Measurements from ENCODE around the gene IRX4. TPM values are rescaled to one million over a fixed set of nuclear protein-coding genes. Genes with fewer than 3 reads are reported as not detected.

The IRX4 gene
- total and polyA plus RNA-seq, 2 of the 4 experiments (the other 2 are of a cell fraction): not detected

GRCh38 chr5:1838013-1838412, 44.7 kb downstream of the IRX4 start:
- WGBS, 2 experiments (ENCODE audit: extremely low coverage in 2 of 2, insufficient read length in 1 of 2): 56% methylated on average over 4 of the region's 9 CpGs; no CpG with 5 or more reads in 1 of the 2 experiments
- intact Hi-C loops (cut with micrococcal nuclease): no loop called here
- H2BK20ac ChIP-seq (ENCODE audit: low read depth, low read length): no peak overlapping the region
- DNase-seq (no peak), ATAC-seq (ENCODE audit: low read depth) (no peak)
- H2BK5ac ChIP-seq (ENCODE audit: low read depth, low read length, poor library complexity, severe bottlenecking): no peak overlapping the region
- H3K9me1 ChIP-seq (ENCODE audit: insufficient read depth, low read length): no peaks in the 10 kb centered on the region
- H3K4me1 ChIP-seq (ENCODE audit: control insufficient read depth, insufficient read depth, low read length): no peaks in the 10 kb centered on the region
- H4K20me1 ChIP-seq (ENCODE audit: insufficient read depth, low read length): no peaks in the 10 kb centered on the region
- H3K27me3 ChIP-seq (ENCODE audit: control insufficient read depth, insufficient read depth, low read length): peaks cover 60% of the 10 kb centered on the region
- no peaks in the 10 kb centered on the region for H3K9me3 ChIP-seq (ENCODE audit: control insufficient read depth, insufficient read depth, low read length)
- H3K18ac ChIP-seq (ENCODE audit: low read depth, low read length): no peak overlapping the region
- H2AK9ac ChIP-seq (replicated peaks; ENCODE audit: low read depth, low read length, poor library complexity): no peak overlapping the region
- H3K14ac ChIP-seq (replicated peaks; ENCODE audit: low read depth, low read length): no peak overlapping the region
- H2AK5ac ChIP-seq (ENCODE audit: low read depth, low read length): no peak overlapping the region
- peak overlapping the region; percentile 58 for H2AFZ ChIP-seq (replicated peaks; ENCODE audit: low read length, poor library complexity)
- no peak overlapping the region for H3K9ac ChIP-seq (ENCODE audit: low read depth, low read length)
- H4K91ac ChIP-seq (ENCODE audit: insufficient read depth, low read depth, low read length): no peak overlapping the region
- no peak overlapping the region for H3K27ac ChIP-seq (ENCODE audit: insufficient read depth, low read length)
- no peak overlapping the region for H4K8ac ChIP-seq (ENCODE audit: low read depth in 2 of 2, low read length in 2 of 2)
- H3K4me2 ChIP-seq (ENCODE audit: low read depth, low read length): no peak overlapping the region
- no peak overlapping the region for H3K4ac ChIP-seq (ENCODE audit: low read depth, low read length)
- H4K5ac ChIP-seq (ENCODE audit: low read depth, low read length): no peak overlapping the region
- ChIA-PET POLR2A (ENCODE audit: unreplicated experiment) (no interaction called here), CTCF (no interaction called here)
- H3K23ac ChIP-seq (ENCODE audit: low read depth, low read length): no peak overlapping the region
- no peak overlapping the region for H2BK15ac ChIP-seq (ENCODE audit: low read depth, low read length)
- in situ Hi-C loops (cut with MboI; ENCODE audit: low sequenced_read_pairs): no loop called here
- no peak overlapping the region for H3K56ac ChIP-seq (ENCODE audit: extremely low read depth, insufficient read depth, low read length)
- no TSS peak for BruUV-seq (replicated peaks)
- H3K79me1 ChIP-seq (ENCODE audit: low read depth in 1 of 2, low read length in 2 of 2): no peaks in the 10 kb centered on the region
- TF ChIP-seq MXI1 (IDR thresholded peaks at IDR 0.05; ENCODE audit: borderline replicate concordance, low read depth, low read length) (no peak), BHLHE40 (IDR thresholded peaks at IDR 0.05; ENCODE audit: low read depth, low read length) (no peak), SMC3 (IDR thresholded peaks at IDR 0.05; ENCODE audit: low read depth, low read length) (no peak), NFE2L2 (IDR thresholded peaks at IDR 0.05; ENCODE audit: low read depth, low read length) (no peak), RCOR1 (IDR thresholded peaks at IDR 0.05; ENCODE audit: insufficient replicate concordance, low read length) (no peak), RFX5 (IDR thresholded peaks at IDR 0.05; ENCODE audit: low read depth, low read length) (no peak), MAZ (IDR thresholded peaks at IDR 0.05; ENCODE audit: borderline replicate concordance, low read depth, low read length) (no peak), CTCF (conservative IDR thresholded peaks at IDR 0.05; ENCODE audit: low read depth, low read length) (no peak), RAD21 (IDR thresholded peaks at IDR 0.05; ENCODE audit: low read length) (no peak), CEBPB (IDR thresholded peaks at IDR 0.05; ENCODE audit: low read depth, low read length) (no peak), POLR2A (IDR thresholded peaks at IDR 0.05; ENCODE audit: low read depth, low read length) (no peak), FOS (IDR thresholded peaks at IDR 0.05; ENCODE audit: low read depth, low read length) (no peak)
- dilution Hi-C loops (cut with HindIII; ENCODE audit: low sequenced_read_pairs, unreplicated experiment): no loop called here
- H3K36me3 ChIP-seq (ENCODE audit: control insufficient read depth, insufficient read depth, low read length): no peaks in the 10 kb centered on the region
- no peak overlapping the region for H3K4me3 ChIP-seq (ENCODE audit: insufficient read depth, low read depth, low read length)
- H2BK120ac ChIP-seq (ENCODE audit: low read depth, low read length): no peak overlapping the region
